ENCODE data around the gene SNAP47.

The SNAP47 gene

DNA sequence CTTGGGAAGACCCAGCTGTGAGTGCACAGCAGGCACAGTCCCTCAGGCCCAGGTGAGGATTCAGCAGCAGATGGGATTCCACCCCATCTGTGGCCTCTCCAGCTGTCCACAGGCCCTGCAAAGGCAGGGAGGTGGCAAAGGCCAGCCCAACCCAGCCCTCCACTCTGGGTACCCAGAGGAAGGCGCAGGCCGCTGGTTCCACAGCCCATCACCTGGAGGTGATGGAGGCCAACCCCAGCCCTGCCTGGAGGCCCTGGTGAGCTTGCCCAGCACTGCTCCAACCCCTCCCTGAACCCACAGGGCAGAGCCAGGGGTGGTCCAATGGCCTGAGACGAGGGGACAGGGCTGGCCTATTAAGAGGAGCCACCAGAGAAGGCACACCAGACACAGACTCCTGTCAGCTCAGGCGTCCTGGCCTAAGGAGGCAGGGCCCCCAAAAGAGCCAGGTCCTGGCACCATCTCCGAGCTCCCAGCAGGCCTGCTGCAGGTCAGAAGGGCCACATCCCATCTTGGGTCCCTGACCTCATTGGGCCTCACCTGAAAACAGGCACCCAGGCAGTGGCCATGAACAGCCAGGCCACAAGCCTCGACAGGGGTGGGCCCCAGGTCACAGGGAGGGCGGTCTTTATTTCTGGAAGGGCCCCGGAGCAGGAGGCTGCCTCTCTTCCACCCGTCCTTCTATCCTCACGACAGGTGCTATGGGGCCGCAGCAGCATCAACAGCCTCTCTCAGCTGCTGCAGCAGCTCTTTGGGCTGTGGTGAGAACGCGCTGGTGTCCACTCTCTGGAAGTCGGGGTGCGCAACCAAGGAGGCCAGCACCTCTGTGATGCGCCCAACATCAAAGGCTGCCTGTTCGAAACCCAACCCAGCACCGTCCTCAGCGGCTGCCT, 3.3 kb upstream of the SNAP47 start:
- DNase-seq: no peak

GRCh38 chr1:227732586-227733308, 2.5 kb upstream of the SNAP47 start:
- no peak for DNase-seq

DNA sequence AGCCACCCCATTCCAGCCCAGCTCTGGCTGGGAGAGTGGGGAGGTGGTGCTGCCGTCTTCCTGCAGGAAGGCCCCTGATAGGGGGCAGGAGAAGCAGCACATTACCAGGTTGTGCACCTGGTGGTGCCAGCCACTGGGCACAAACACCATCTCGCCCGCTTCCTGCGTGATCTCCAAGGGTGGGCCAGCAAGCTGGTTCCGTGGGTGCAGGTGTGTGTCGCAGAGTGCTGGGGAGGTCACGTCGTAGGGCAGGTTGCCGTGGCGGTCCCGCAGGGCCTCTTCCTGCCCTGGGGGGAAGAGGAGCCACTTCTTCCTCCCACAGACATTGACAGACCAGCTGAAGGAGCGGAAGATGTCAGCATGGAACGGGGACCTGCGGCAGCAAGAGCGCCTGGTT, 1.9 kb upstream of the SNAP47 start:
- no peak for DNase-seq

- no peak for DNase-seq
These were observed 1.3 kb upstream of the SNAP47 start for GRCh38 chr1:227733751-227734545.

GRCh38 chr1:227734546-227734855, 734 bp upstream of the SNAP47 start:
- no peak for DNase-seq

GRCh38 chr1:227735539-227736285, 477 bp downstream of the SNAP47 start:
- no peak for DNase-seq

GRCh38 chr1:227736814-227737432, 1.7 kb downstream of the SNAP47 start:
- no peak for DNase-seq

GRCh38 chr1:227738820-227739219, 3.6 kb downstream of the SNAP47 start:
- no peak for DNase-seq

GRCh38 chr1:227739636-227740035, 4.4 kb downstream of the SNAP47 start:
- DNase-seq: no peak

DNA sequence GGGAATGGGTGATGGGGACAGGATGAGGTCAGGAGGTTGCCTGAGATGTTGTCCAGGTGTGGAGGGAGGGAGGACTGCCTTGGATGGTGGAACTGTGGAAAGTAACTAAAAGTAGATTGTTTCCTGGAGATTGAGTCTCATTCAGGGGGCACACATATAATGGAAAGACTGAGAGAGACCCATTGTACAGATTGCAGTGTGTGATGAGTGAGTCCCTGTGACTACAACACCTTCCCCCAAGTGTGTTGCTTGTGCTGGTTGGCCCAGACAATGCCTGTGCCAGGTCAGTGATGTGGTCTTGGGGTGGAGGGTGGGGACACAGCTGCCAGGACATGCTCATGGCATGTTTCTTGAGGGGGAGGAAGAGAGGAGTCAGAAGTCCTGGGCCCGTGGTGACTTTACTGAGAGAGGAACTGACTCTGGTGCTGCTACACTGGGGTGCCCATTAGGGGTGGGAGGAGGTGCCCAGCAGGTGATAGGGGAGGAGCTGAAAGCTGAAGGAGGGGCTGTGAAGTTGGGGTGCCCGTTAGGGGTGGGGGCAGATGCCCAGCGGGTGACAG, 5.2 kb downstream of the SNAP47 start:
- DNase-seq: no peak

- no peak for DNase-seq
These were observed 6.1 kb downstream of the SNAP47 start for GRCh38 chr1:227741166-227741870.

- DNase-seq: no peak
These were observed 7.8 kb downstream of the SNAP47 start for GRCh38 chr1:227742738-227743715.

- no peak for DNase-seq
These were observed 9.4 kb downstream of the SNAP47 start for GRCh38 chr1:227744668-227745067.

- no peak for DNase-seq
These were observed 10.5 kb downstream of the SNAP47 start for GRCh38 chr1:227745568-227746265.

GRCh38 chr1:227746676-227747075, 11.4 kb downstream of the SNAP47 start:
- no peak for DNase-seq

DNA sequence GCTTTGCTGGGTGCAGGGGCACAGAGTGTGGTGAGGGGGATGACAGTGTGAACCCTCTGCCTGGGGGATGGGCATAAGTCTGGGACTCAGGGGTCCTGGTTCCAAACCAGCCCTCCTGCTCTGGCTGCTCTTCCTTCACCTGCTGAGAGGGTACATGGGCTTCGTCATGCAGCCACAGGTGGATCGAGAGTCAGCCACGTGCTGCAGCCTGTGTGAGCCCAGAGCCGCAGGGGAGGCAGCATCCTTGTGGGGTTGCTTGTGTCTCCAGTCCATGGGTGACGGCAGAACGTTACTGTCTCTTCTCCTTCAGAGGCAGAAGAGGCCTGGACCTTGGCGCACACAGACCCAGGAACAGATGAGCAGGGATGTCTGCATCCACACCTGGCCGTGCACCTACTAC, 12.1 kb downstream of the SNAP47 start:
- no peak for DNase-seq

DNA sequence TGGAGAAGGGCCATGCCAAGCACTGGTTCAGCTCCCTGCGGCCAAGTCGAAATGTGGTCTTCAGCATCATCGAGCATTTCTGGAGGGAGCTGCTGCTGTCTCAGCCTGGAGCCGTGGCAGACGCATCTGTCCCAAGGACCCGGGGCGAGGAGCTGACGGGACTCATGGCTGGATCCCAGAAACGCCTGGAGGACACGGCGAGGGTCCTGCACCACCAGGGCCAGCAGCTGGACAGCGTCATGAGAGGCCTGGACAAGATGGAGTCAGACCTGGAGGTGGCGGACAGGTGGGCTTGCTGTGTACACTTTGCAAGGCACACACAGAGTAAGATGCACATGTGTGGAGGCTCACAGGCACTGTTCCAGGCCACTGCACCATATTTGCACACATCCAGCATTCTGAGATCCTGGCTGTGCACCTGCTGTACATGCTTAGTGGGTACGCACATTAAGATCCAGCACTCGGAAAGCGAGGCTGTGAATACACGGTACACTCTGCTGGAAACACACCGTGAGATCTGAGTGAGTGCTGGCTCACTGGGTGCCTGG, 12.8 kb downstream of the SNAP47 start:
- no peak for DNase-seq

- no peak for DNase-seq
These were observed 13.4 kb downstream of the SNAP47 start for GRCh38 chr1:227748496-227749182.
